ENCODE measurements around the gene NOL6. TPM values are rescaled to one million over a fixed set of nuclear protein-coding genes. Genes with fewer than 3 reads are reported as not detected.

NOL6 gene
- total RNA-seq, 4 donors from 2014 or later: 25.7 to 37.2 (median 27.9) TPM

DNA sequence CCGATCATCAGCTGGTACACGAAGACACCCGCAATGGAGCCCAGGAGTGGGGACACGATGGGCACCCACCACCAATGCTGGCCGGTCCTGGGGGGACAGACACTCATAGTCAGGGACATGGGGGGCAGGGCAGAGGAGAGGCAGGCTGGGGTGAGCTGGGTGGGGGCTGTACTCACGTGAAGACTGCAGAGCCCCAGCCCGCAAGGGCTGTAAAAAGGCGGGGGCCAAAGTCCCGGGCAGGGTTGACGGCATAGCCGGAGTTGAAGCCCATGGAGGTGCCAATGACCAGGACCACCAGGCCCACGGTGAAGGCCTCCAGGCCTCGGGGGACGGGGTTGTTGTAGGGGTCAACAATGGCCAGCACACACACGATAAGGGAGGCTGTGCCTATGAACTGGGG is 31.6 kb downstream of the NOL6 start:
- TF ChIP-seq, protein P1, sequence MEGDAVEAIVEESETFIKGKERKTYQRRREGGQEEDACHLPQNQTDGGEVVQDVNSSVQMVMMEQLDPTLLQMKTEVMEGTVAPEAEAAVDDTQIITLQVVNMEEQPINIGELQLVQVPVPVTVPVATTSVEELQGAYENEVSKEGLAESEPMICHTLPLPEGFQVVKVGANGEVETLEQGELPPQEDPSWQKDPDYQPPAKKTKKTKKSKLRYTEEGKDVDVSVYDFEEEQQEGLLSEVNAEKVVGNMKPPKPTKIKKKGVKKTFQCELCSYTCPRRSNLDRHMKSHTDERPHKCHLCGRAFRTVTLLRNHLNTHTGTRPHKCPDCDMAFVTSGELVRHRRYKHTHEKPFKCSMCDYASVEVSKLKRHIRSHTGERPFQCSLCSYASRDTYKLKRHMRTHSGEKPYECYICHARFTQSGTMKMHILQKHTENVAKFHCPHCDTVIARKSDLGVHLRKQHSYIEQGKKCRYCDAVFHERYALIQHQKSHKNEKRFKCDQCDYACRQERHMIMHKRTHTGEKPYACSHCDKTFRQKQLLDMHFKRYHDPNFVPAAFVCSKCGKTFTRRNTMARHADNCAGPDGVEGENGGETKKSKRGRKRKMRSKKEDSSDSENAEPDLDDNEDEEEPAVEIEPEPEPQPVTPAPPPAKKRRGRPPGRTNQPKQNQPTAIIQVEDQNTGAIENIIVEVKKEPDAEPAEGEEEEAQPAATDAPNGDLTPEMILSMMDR (IDR thresholded peaks at IDR 0.05): no peak
- TF ChIP-seq POLR2A (IDR thresholded peaks at IDR 0.05) (no peak), EP300 (IDR thresholded peaks at IDR 0.05) (no peak)
- DNase-seq (ENCODE audit: low spot score in 2 of 2): no peak
- Histone ChIP-seq H3K4me3 (no peak overlapping the region), H3K36me3 (peaks cover 0 to 14% (median 0%) of the 10 kb centered on the region in 3 donors), H3K4me1 (peaks cover 0 to 19% (median 4%) of the 10 kb centered on the region in 4 donors), H3K9me3 (no peaks in the 10 kb centered on the region), H3K27me3 (no peaks in the 10 kb centered on the region), H3K27ac (no peak overlapping the region)
- 89% methylated on average over 12 to 13 of the region's 15 CpGs for WGBS, 2 donors

DNA sequence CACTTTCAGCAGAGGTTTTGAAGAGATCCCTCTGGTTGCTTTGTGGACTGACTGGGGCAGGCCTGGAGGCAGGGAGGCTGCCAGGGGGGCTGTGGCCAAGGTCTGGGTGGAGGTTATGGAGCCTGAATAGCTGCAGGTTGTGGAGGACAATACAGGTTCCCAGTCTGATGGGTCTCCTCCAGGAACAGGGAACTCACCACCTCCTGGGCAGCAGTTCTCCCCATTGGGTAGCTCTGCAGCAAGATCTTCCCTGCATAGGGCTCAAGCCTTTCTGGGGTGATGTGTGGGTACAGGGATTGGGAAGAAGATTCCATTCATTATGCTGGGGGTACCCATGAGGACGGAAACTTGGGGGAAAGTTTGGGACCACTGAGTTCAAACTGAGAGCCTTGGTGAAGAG is 33.1 kb downstream of the NOL6 start:
- H3K4me3 ChIP-seq: no peak overlapping the region
- WGBS, 2 donors: 73 to 81% methylated on average over 1 of the region's 1 CpG

DNA sequence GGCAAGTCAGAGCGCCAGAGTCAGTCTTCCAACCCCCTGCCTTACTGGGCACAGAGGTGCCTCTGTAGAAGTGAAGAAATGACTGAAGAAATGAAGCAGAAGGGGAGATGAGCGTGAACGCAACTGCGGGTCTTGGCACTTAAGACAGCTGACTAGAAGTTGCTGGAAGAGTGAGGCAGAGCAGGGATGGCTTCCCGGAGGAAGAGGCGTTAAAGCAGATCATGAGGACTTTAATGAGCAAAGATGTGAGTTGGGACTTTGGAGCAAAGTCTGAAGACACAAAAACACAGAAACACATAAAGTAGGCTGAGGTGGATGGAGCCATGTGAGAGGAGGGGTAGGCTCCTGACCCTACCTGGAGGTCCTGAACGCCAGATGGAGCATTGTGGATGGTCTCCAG is 33.5 kb downstream of the NOL6 start:
- no peak for TF ChIP-seq POLR2A (IDR thresholded peaks at IDR 0.05)
- TF ChIP-seq, protein P1 (IDR thresholded peaks at IDR 0.05): no peak
- no peak for TF ChIP-seq EP300 (IDR thresholded peaks at IDR 0.05)
- WGBS, 2 donors: 89 to 93% methylated on average over 7 of the region's 7 CpGs
- no peak overlapping the region for H3K27ac ChIP-seq
- no peaks in the 10 kb centered on the region for H3K27me3 ChIP-seq
- no peak for DNase-seq (ENCODE audit: low spot score in 2 of 2)
- peaks cover 0 to 14% (median 0%) of the 10 kb centered on the region in 4 donors for H3K4me1 ChIP-seq
- H3K4me3 ChIP-seq: no peak overlapping the region
- no peaks in the 10 kb centered on the region for H3K9me3 ChIP-seq
- H3K36me3 ChIP-seq: peaks cover 0 to 14% (median 0%) of the 10 kb centered on the region in 3 donors

More for the DNA sequence above, 33.1 kb downstream of the NOL6 start:
- Histone ChIP-seq H3K4me1 (peaks cover 0 to 14% (median under 1%) of the 10 kb centered on the region in 4 donors), H3K9me3 (no peaks in the 10 kb centered on the region), H3K27ac (no peak overlapping the region), H3K36me3 (peaks cover 0 to 14% (median 0%) of the 10 kb centered on the region in 3 donors), H3K27me3 (no peaks in the 10 kb centered on the region)
- DNase-seq (ENCODE audit: low spot score in 2 of 2): no peak
- TF ChIP-seq POLR2A (IDR thresholded peaks at IDR 0.05) (no peak), EP300 (IDR thresholded peaks at IDR 0.05) (no peak)
- TF ChIP-seq, protein P1 (IDR thresholded peaks at IDR 0.05): no peak

DNA sequence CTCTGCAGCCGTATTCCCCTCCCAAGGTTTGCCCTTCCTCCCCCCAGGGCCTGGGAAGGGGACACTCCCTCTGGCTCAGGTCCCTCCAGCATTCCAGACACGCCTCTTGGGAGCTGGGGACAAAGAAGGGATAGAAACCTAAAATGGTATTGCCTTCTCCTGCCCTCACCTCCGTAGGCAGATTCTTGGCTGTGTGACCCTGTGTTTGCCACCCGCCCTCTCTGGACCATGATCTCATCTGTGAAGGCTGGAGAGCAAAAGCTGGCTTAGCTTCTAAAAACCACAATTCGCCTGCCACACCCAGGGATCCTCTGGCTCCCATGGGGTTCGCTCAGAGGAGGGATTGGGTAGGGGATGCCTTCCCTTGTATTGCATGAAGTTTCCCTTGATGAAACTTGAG is 34.0 kb downstream of the NOL6 start:
- no peak for DNase-seq (ENCODE audit: low spot score in 2 of 2)
- Histone ChIP-seq H3K36me3 (peaks cover 0 to 14% (median 0%) of the 10 kb centered on the region in 3 donors), H3K9me3 (no peaks in the 10 kb centered on the region), H3K27ac (peak overlapping the region in 1 of 4 donors; percentile 27), H3K4me1 (peaks cover 0 to 14% (median 0%) of the 10 kb centered on the region in 4 donors), H3K27me3 (no peaks in the 10 kb centered on the region), H3K4me3 (no peak overlapping the region)
- WGBS, 2 donors: 40 to 53% methylated on average over 6 of the region's 6 CpGs
- TF ChIP-seq EP300 (IDR thresholded peaks at IDR 0.05) (no peak), POLR2A (IDR thresholded peaks at IDR 0.05) (no peak)
- TF ChIP-seq, protein P1 (IDR thresholded peaks at IDR 0.05): no peak

DNA sequence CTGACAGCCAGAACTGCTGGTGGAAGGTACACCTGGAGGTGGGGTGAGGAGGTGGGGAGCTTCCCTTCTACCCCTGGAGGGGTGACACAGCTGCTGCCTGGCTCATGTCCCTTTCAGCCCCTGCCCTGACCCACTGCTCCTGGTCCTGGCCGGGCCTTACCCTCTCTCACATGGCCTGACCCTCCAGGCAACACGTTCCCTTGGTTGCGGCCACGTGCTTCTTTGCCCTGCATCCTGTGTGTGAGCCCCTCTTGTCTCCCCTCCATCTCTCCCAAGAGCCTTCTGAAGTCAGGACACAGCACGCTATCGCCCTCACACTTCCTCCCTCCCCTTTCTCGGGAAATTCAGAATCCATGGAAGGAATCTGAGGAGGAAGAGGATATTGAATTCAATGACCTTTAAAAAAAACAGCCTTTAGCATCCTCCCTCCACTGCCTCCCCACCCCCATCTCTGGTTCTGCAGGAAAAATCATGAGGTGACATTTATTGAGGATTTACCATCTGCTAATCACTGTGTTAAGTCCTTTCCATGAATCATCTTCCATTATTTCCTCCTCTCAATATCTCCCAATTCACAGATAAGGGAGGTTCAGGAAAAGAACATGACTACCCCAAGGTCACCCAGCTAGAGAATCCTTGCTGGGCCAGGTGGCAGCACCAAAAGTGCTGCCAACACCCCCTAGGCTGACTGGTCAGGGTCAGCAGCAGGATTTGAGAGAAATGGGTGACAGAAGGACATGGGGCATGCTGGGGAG is 34.6 kb downstream of the NOL6 start:
- Histone ChIP-seq H3K4me3 (no peak overlapping the region), H3K27ac (peak overlapping the region in 1 of 4 donors; percentile 27), H3K4me1 (peaks cover 0 to 14% (median 0%) of the 10 kb centered on the region in 4 donors), H3K36me3 (peaks cover 0 to 14% (median 0%) of the 10 kb centered on the region in 3 donors), H3K9me3 (no peaks in the 10 kb centered on the region), H3K27me3 (no peaks in the 10 kb centered on the region)
- DNase-seq (ENCODE audit: low spot score in 2 of 2): no peak
- TF ChIP-seq EP300 (IDR thresholded peaks at IDR 0.05): no peak
- TF ChIP-seq, protein P1 (IDR thresholded peaks at IDR 0.05): no peak
- no peak for TF ChIP-seq POLR2A (IDR thresholded peaks at IDR 0.05)
- WGBS, 2 donors: 45 to 58% methylated on average over 7 of the region's 7 CpGs
